Measurements from ENCODE around the gene OR13C2.
"Not testable (repeated sequence)": the region's sequence is repeated elsewhere in the genome, so short reads cannot be mapped to it uniquely, and the experiment has no call there.

OR13C2 gene

GRCh38 chr9:104605527-104605926, at the start of gene OR13C2:
OR13C2 (minus strand) TSS chr9:104605627; CDS start chr9:104605627, 0 bp downstream.
- not testable (repeated sequence) for H3K4me3 Mint-ChIP-seq; H3K9me3 Mint-ChIP-seq; H3K27ac Mint-ChIP-seq; H3K4me1 Mint-ChIP-seq; H3K36me3 Mint-ChIP-seq (ENCODE audit: low read depth); H3K27me3 Mint-ChIP-seq (ENCODE audit: low read depth)

- TF ChIP-seq CTCF (IDR thresholded peaks at IDR 0.05; ENCODE audit: unreplicated experiment in 3 of 3), result no peak
- no peaks in the 10 kb centered on the region for H3K4me1 Mint-ChIP-seq
- no peaks in the 10 kb centered on the region for H3K27me3 Mint-ChIP-seq (ENCODE audit: low read depth)
- no peak overlapping the region for H3K4me3 Mint-ChIP-seq
- H3K36me3 Mint-ChIP-seq (ENCODE audit: low read depth), result no peaks in the 10 kb centered on the region
- no peak overlapping the region for H3K27ac Mint-ChIP-seq
- H3K9me3 Mint-ChIP-seq, result peaks cover 22% of the 10 kb centered on the region
These were observed 30.0 kb upstream of the OR13C2 start for GRCh38 chr9:104635456-104635855.

GRCh38 chr9:104633976-104634520, 28.6 kb upstream of the OR13C2 start:
- no peaks in the 10 kb centered on the region for H3K27me3 Mint-ChIP-seq (ENCODE audit: low read depth)
- no peaks in the 10 kb centered on the region for H3K4me1 Mint-ChIP-seq
- no peak overlapping the region for H3K4me3 Mint-ChIP-seq
- H3K36me3 Mint-ChIP-seq (ENCODE audit: low read depth), result no peaks in the 10 kb centered on the region
- H3K27ac Mint-ChIP-seq, result no peak overlapping the region
- peaks cover 10% of the 10 kb centered on the region for H3K9me3 Mint-ChIP-seq
- TF ChIP-seq CTCF (IDR thresholded peaks at IDR 0.05; ENCODE audit: unreplicated experiment in 3 of 3), result no peak

- not testable (repeated sequence) for H3K4me3 Mint-ChIP-seq; H3K4me1 Mint-ChIP-seq; H3K36me3 Mint-ChIP-seq (ENCODE audit: low read depth); H3K27me3 Mint-ChIP-seq (ENCODE audit: low read depth)
- Mint-ChIP-seq H3K27ac (peak overlapping the region in 1 of 3 experiments; percentile 31), H3K9me3 (peaks cover 12% of the 10 kb centered on the region)
These were observed 20.5 kb upstream of the OR13C2 start for GRCh38 chr9:104625964-104626363.

- H3K4me3 Mint-ChIP-seq, result no peak within 1 kb of the TSS
- H3K4me1 Mint-ChIP-seq, result no peaks in the 10 kb centered on the region
- no peaks in the 10 kb centered on the region for H3K36me3 Mint-ChIP-seq (ENCODE audit: low read depth)
- no peak for TF ChIP-seq CTCF (IDR thresholded peaks at IDR 0.05; ENCODE audit: unreplicated experiment in 3 of 3)
- H3K27ac Mint-ChIP-seq, result no peak within 1 kb of the TSS
- H3K9me3 Mint-ChIP-seq, result peaks cover 2% of the 10 kb centered on the region
- H3K27me3 Mint-ChIP-seq (ENCODE audit: low read depth), result peaks cover 4% of the 10 kb centered on the region
These were observed 12.7 kb upstream of the OR13C2 start, which contains the start of gene OR13C9 for GRCh38 chr9:104618104-104618503. OR13C9 (minus strand) TSS chr9:104618204; CDS start chr9:104618204, 0 bp downstream.

GRCh38 chr9:104617418-104617817, 12.0 kb upstream of the OR13C2 start:
- H3K36me3 Mint-ChIP-seq (ENCODE audit: low read depth), result no peaks in the 10 kb centered on the region
- no peak overlapping the region for H3K27ac Mint-ChIP-seq
- peaks cover 2% of the 10 kb centered on the region for H3K9me3 Mint-ChIP-seq
- H3K27me3 Mint-ChIP-seq (ENCODE audit: low read depth), result peaks cover 4% of the 10 kb centered on the region
- no peaks in the 10 kb centered on the region for H3K4me1 Mint-ChIP-seq
- H3K4me3 Mint-ChIP-seq, result no peak overlapping the region
- TF ChIP-seq CTCF (IDR thresholded peaks at IDR 0.05; ENCODE audit: unreplicated experiment in 3 of 3), result no peak

- no peak overlapping the region for H3K27ac Mint-ChIP-seq
- no peak overlapping the region for H3K4me3 Mint-ChIP-seq
- H3K27me3 Mint-ChIP-seq (ENCODE audit: low read depth), result peaks cover 4% of the 10 kb centered on the region
- H3K4me1 Mint-ChIP-seq, result no peaks in the 10 kb centered on the region
- no peak for TF ChIP-seq CTCF (IDR thresholded peaks at IDR 0.05; ENCODE audit: unreplicated experiment in 3 of 3)
- H3K36me3 Mint-ChIP-seq (ENCODE audit: low read depth), result no peaks in the 10 kb centered on the region
- no peaks in the 10 kb centered on the region for H3K9me3 Mint-ChIP-seq
These were observed 5.8 kb upstream of the OR13C2 start for GRCh38 chr9:104611213-104611612.

All from nephron (organoid).